HEK293 (cell line): ENCODE results near the gene ARSH.

Experiments used
- CTCF ChIA-PET: fragments of 350-600 bp; formaldehyde crosslinking; extraction: SDS; loops from one replicate; lab custom pipeline; 2021; ENCODE audit warnings: antibody characterized with exemption; lab: Yijun Ruan, JAX
- POLR2A ChIA-PET: fragments of 300-600 bp; formaldehyde crosslinking; extraction: SDS; loops from one replicate; lab custom pipeline; 2020; ENCODE audit warnings: antibody characterized with exemption, inconsistent platforms; lab: Yijun Ruan, JAX
- H3K27ac ChIP-seq: fragments of 200-500 bp; sonication (Bioruptor generic); 2 replicates; pipeline ENCODE4 v1.5.1; 2014; ENCODE audit warnings: low read depth, low read length, control low read depth, inconsistent platforms; ENCODE audit errors: extremely low read depth
- H3K36me3 ChIP-seq, 2 experiments: fragments of 200-500 bp in 1 of 2; sonication (Bioruptor generic) in 1 of 2; 1 replicate in 1 of 2; 2 replicates in 1 of 2; pipeline ENCODE4 v1.5.1; 2014 to 2017; ENCODE audit warnings: inconsistent platforms in 2 of 2, low read length in 2 of 2; ENCODE audit not compliant: control insufficient read depth in 2 of 2, insufficient read depth in 1 of 2
- H3K4me1 ChIP-seq: fragments of 200-500 bp; sonication (Bioruptor generic); 2 replicates; pipeline ENCODE4 v1.5.1; 2014; ENCODE audit warnings: mild to moderate bottlenecking, low read length, inconsistent platforms; ENCODE audit not compliant: control insufficient read depth, insufficient read depth
- H3K4me3 ChIP-seq: 2 replicates; pipeline ENCODE4 v1.5.1; 2011; ENCODE audit warnings: low read depth, mild to moderate bottlenecking, control low read depth, low read length, moderate library complexity
- H3K9me3 ChIP-seq: fragments of 200-500 bp; sonication (Bioruptor generic); 2 replicates; pipeline ENCODE4 v1.5.1; 2014; ENCODE audit warnings: low read depth, low read length, inconsistent platforms; ENCODE audit not compliant: control insufficient read depth, insufficient read depth
- BCL11A ChIP-seq: fragments of 450-650 bp; formaldehyde crosslinking; IDR thresholded peaks from 2 replicates; pipeline ENCODE4 v1.5.1; 2016; ENCODE audit warnings: low read depth, missing biosample characterization, missing genetic modification characterization
- IKZF3 ChIP-seq: fragments of 450-650 bp; IDR thresholded peaks from 2 replicates; pipeline ENCODE4 v1.5.0; 2018; ENCODE audit warnings: missing biosample characterization, mild to moderate bottlenecking, missing genetic modification characterization, moderate library complexity
- KLF17 ChIP-seq: fragments of 450-650 bp; formaldehyde crosslinking; IDR thresholded peaks from 2 replicates; pipeline ENCODE4 v1.5.1; 2016; ENCODE audit warnings: missing biosample characterization, missing genetic modification characterization
- REST ChIP-seq: fragments of 450-650 bp; formaldehyde crosslinking; IDR thresholded peaks from 2 replicates; pipeline ENCODE4 v1.5.1; 2016; ENCODE audit warnings: missing biosample characterization, missing genetic modification characterization
- YY1 ChIP-seq: fragments of 450-650 bp; formaldehyde crosslinking; IDR thresholded peaks from 2 replicates; pipeline ENCODE4 v1.5.1; 2018; ENCODE audit warnings: missing biosample characterization, missing genetic modification characterization
- ZBTB1 ChIP-seq: fragments of 450-650 bp; formaldehyde crosslinking; IDR thresholded peaks from 2 replicates; pipeline ENCODE4 v1.5.1; 2016; ENCODE audit warnings: missing biosample characterization, missing genetic modification characterization
- ZEB2 ChIP-seq: fragments of 450-650 bp; formaldehyde crosslinking; IDR thresholded peaks from 2 replicates; pipeline ENCODE4 v1.5.1; 2016; ENCODE audit warnings: missing biosample characterization, missing genetic modification characterization
- ZNF335 ChIP-seq: fragments of 450-650 bp; formaldehyde crosslinking; conservative IDR thresholded peaks from 2 replicates; pipeline ENCODE4 v1.5.1; 2016; ENCODE audit warnings: missing biosample characterization, missing genetic modification characterization
- ZNF366 ChIP-seq: fragments of 450-650 bp; formaldehyde crosslinking; conservative IDR thresholded peaks from 2 replicates; pipeline ENCODE4 v1.5.1; 2016; ENCODE audit warnings: missing biosample characterization, missing genetic modification characterization
- ZNF37A ChIP-seq: fragments of 450-650 bp; IDR thresholded peaks from 2 replicates; pipeline ENCODE4 v1.5.1; 2018; ENCODE audit warnings: missing biosample characterization, missing genetic modification characterization
- ZNF391 ChIP-seq: fragments of 450-650 bp; formaldehyde crosslinking; IDR thresholded peaks from 2 replicates; pipeline ENCODE4 v1.5.1; 2016; ENCODE audit warnings: low read depth, missing biosample characterization, missing genetic modification characterization, borderline replicate concordance
- ZNF488 ChIP-seq: fragments of 450-650 bp; formaldehyde crosslinking; IDR thresholded peaks from 2 replicates; pipeline ENCODE4 v1.5.1; 2016; ENCODE audit warnings: missing biosample characterization, missing genetic modification characterization
- ZNF600 ChIP-seq: fragments of 450-650 bp; formaldehyde crosslinking; IDR thresholded peaks from 2 replicates; pipeline ENCODE4 v1.5.1; 2016; ENCODE audit warnings: missing biosample characterization, missing genetic modification characterization
- ZNF610 ChIP-seq: fragments of 450-650 bp; formaldehyde crosslinking; IDR thresholded peaks from 2 replicates; pipeline ENCODE4 v1.5.1; 2016; ENCODE audit warnings: missing biosample characterization, missing genetic modification characterization, borderline replicate concordance
- ZNF624 ChIP-seq: fragments of 450-650 bp; formaldehyde crosslinking; IDR thresholded peaks from 2 replicates; pipeline ENCODE4 v1.5.1; 2017; ENCODE audit warnings: missing biosample characterization, missing genetic modification characterization
- ZNF629 ChIP-seq: fragments of 450-650 bp; formaldehyde crosslinking; IDR thresholded peaks from 2 replicates; pipeline ENCODE4 v1.5.1; 2017; ENCODE audit warnings: missing biosample characterization, missing genetic modification characterization
- ZNF660 ChIP-seq: fragments of 450-650 bp; IDR thresholded peaks from 2 replicates; pipeline ENCODE4 v1.5.1; 2018; ENCODE audit warnings: missing biosample characterization, mild to moderate bottlenecking, missing genetic modification characterization
- ZNF843 ChIP-seq: fragments of 450-650 bp; formaldehyde crosslinking; IDR thresholded peaks from 2 replicates; pipeline ENCODE4 v1.5.1; 2016; ENCODE audit warnings: missing biosample characterization, missing genetic modification characterization
- ZSCAN16 ChIP-seq: fragments of 450-650 bp; formaldehyde crosslinking; IDR thresholded peaks from 2 replicates; pipeline ENCODE4 v1.5.1; 2016; ENCODE audit warnings: missing biosample characterization, missing genetic modification characterization
- TF ChIP-seq, protein P1 (sequence below): fragments of 450-650 bp; formaldehyde crosslinking; IDR thresholded peaks from 2 replicates; pipeline ENCODE4 v1.5.1; 2016; ENCODE audit warnings: missing biosample characterization, missing genetic modification characterization
- TF ChIP-seq, protein P2 (sequence below): fragments of 450-650 bp; formaldehyde crosslinking; IDR thresholded peaks from 2 replicates; pipeline ENCODE4 v1.5.1; 2016; ENCODE audit warnings: missing biosample characterization, missing genetic modification characterization

Gene ARSH

DNA sequence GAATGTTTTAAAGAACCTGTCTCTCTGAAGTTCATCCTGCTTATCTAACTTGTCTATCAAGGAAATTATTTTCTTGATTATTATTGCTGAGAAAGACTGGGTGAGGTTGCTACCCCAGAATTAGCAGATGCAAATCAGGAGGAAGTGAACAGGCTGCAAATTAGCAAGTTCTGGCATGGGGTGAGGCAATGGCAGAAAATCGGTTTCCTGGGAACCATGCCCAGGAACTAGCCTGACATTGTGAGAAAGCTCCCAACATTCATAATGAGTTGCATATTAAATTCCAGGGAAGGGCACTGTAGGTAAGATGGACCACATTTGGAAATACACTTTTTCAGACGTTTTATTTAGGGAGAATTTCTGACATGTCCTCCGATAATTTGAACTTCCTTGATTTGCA is 46.5 kb downstream of the ARSH start:
- no peak overlapping the region for H3K4me3 ChIP-seq
- TF ChIP-seq ZNF335 (no peak), ZNF843 (tag by site-specific recombination) (no peak), ZNF391 (tag by site-specific recombination) (no peak), ZNF37A (no peak), ZNF610 (tag by site-specific recombination) (no peak), ZNF488 (tag by site-specific recombination) (no peak), ZNF660 (tag by site-specific recombination) (no peak), ZEB2 (no peak), ZSCAN16 (tag by site-specific recombination) (no peak), ZNF600 (no peak), ZNF366 (no peak), KLF17 (tag by site-specific recombination) (no peak), BCL11A (tag by site-specific recombination) (no peak), YY1 (tag by site-specific recombination) (no peak), ZNF629 (tag by site-specific recombination) (no peak), IKZF3 (tag by site-specific recombination) (no peak), ZNF624 (tag by site-specific recombination) (no peak)
- TF ChIP-seq, protein P1, sequence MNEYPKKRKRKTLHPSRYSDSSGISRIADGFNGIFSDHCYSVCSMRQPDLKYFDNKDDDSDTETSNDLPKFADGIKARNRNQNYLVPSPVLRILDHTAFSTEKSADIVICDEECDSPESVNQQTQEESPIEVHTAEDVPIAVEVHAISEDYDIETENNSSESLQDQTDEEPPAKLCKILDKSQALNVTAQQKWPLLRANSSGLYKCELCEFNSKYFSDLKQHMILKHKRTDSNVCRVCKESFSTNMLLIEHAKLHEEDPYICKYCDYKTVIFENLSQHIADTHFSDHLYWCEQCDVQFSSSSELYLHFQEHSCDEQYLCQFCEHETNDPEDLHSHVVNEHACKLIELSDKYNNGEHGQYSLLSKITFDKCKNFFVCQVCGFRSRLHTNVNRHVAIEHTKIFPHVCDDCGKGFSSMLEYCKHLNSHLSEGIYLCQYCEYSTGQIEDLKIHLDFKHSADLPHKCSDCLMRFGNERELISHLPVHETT (tag by site-specific recombination): no peak
- TF ChIP-seq, protein P2, sequence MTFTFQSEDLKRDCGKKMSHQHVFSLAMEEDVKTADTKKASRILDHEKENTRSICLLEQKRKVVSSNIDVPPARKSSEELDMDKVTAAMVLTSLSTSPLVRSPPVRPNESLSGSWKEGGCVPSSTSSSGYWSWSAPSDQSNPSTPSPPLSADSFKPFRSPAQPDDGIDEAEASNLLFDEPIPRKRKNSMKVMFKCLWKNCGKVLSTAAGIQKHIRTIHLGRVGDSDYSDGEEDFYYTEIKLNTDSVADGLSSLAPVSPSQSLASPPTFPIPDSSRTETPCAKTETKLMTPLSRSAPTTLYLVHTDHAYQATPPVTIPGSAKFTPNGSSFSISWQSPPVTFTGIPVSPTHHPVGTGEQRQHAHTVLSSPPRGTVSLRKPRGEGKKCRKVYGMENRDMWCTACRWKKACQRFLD (tag by site-specific recombination): no peak
- no peaks in the 10 kb centered on the region for H3K36me3 ChIP-seq
- no peaks in the 10 kb centered on the region for H3K9me3 ChIP-seq
- ChIA-PET CTCF (no interaction called here), POLR2A (no interaction called here)
- H3K27ac ChIP-seq: no peak overlapping the region
- H3K4me1 ChIP-seq: no peaks in the 10 kb centered on the region

DNA sequence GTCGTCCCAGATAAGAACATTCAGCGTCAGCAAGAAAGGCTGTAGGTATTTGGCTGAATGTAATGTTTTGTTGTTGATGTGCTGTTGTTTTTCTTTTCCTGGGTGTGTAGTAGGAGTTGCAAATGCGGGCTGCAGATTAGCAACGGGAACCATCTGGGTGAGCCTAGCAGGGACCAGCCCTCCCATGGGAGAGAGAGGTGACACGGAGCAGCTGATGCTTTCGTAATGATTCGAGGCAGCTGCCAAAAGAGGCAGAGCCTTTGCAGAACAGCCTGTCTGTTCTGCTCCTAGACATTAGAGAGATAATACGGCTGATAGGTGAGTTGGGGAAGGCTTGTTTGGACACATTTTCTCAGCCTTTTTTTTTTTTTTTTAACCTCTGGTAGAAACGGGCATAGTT is 60.2 kb downstream of the ARSH start:
- Histone ChIP-seq H3K36me3 (no peaks in the 10 kb centered on the region), H3K27ac (no peak overlapping the region), H3K4me3 (no peak overlapping the region), H3K4me1 (no peaks in the 10 kb centered on the region), H3K9me3 (no peaks in the 10 kb centered on the region)
- CTCF ChIA-PET: no interaction called here
- TF ChIP-seq ZBTB1 (tag by site-specific recombination) (no peak), REST (no peak)
- POLR2A ChIA-PET: no interaction called here
